BLaER1 treated with 17β-estradiol and CSF1 and Interleukin-3, amounts not matched to agents 10 nM and 100 nM (cell line): ENCODE measurements around the gene CERT1.

ENCODE experiments used
- H3K27ac ChIP-seq, 11 experiments: shearing (Covaris generic); formaldehyde crosslinking; 2 replicates each; pipeline ENCODE4 v1.8.1; 2022
- H3K27me3 ChIP-seq, 11 experiments: shearing (Covaris generic); formaldehyde crosslinking; 2 replicates each; pipeline ENCODE4 v1.8.1; 2022
- H3K36me3 ChIP-seq, 11 experiments: shearing (Covaris generic); formaldehyde crosslinking; 2 replicates each; pipeline ENCODE4 v1.8.1; 2022
- H3K4me1 ChIP-seq, 10 experiments: shearing (Covaris generic); formaldehyde crosslinking; 2 replicates each; pipeline ENCODE4 v1.8.1; 2022
- H3K4me2 ChIP-seq, 11 experiments: shearing (Covaris generic); formaldehyde crosslinking; 2 replicates each; pipeline ENCODE4 v1.8.1; 2022
- H3K4me3 ChIP-seq, 10 experiments: shearing (Covaris generic); formaldehyde crosslinking; 2 replicates each; pipeline ENCODE4 v1.8.1; 2022
- H3K9ac ChIP-seq, 11 experiments: shearing (Covaris generic); formaldehyde crosslinking; 2 replicates each; pipeline ENCODE4 v1.8.1; 2022
- H3K9me3 ChIP-seq, 11 experiments: shearing (Covaris generic); formaldehyde crosslinking; replicated peaks in 1 of 11; 2 replicates each; pipeline ENCODE4 v1.8.1; 2022
- H4K20me1 ChIP-seq, 11 experiments: shearing (Covaris generic); formaldehyde crosslinking; 2 replicates each; pipeline ENCODE4 v1.8.1; 2022
- Cebpa-rat ChIP-seq, 11 experiments: shearing (Covaris generic); IDR thresholded peaks; 2 replicates each; pipeline ENCODE4 v1.8.1; 2022

CERT1 gene

GRCh38 chr5:75368391-75368790, 143.0 kb downstream of the CERT1 start:
- Histone ChIP-seq H4K20me1 (peaks cover 0 to 5% (median 0%) of the 10 kb centered on the region in 11 experiments; a peak in 4 of 22 replicates), H3K4me3 (no peak overlapping the region), H3K27me3 (no peaks in the 10 kb centered on the region), H3K27ac (no peak overlapping the region), H3K36me3 (peaks cover 0 to 52% (median 12%) of the 10 kb centered on the region in 11 experiments; a peak in 14 of 22 replicates), H3K9me3 (no peaks in the 10 kb centered on the region), H3K9ac (no peak overlapping the region), H3K4me2 (no peak overlapping the region), H3K4me1 (no peaks in the 10 kb centered on the region)
- TF ChIP-seq Cebpa-rat (IDR thresholded peaks at IDR 0.05), result no peak

- Histone ChIP-seq H3K9me3 (no peaks in the 10 kb centered on the region), H3K4me1 (no peaks in the 10 kb centered on the region), H4K20me1 (peaks cover 0 to 10% (median 4%) of the 10 kb centered on the region in 11 experiments; a peak in 6 of 22 replicates), H3K27ac (no peak overlapping the region), H3K9ac (no peak overlapping the region), H3K4me2 (no peak overlapping the region), H3K4me3 (no peak overlapping the region), H3K27me3 (no peaks in the 10 kb centered on the region), H3K36me3 (peaks cover 10 to 52% (median 14%) of the 10 kb centered on the region in 11 experiments; a peak in 21 of 22 replicates)
- no peak for TF ChIP-seq Cebpa-rat (IDR thresholded peaks at IDR 0.05)
Observed at GRCh38 chr5:75367401-75367800, 144.0 kb downstream of the CERT1 start.

- no peak overlapping the region for H3K4me3 ChIP-seq
- no peak overlapping the region for H3K27ac ChIP-seq
- H3K36me3 ChIP-seq, result peaks cover 16 to 54% (median 20%) of the 10 kb centered on the region in 11 experiments; a peak in 21 of 22 replicates
- no peaks in the 10 kb centered on the region for H3K9me3 ChIP-seq
- peaks cover 0 to 10% (median 4%) of the 10 kb centered on the region in 11 experiments; a peak in 6 of 22 replicates for H4K20me1 ChIP-seq
- no peaks in the 10 kb centered on the region for H3K27me3 ChIP-seq
- no peak overlapping the region for H3K9ac ChIP-seq
- 0 out of 22 replicates have a peak, but pooled peaks of 1 of the 11 experiments have one; percentile 1 for TF ChIP-seq Cebpa-rat (IDR thresholded peaks at IDR 0.05)
- no peaks in the 10 kb centered on the region for H3K4me1 ChIP-seq
- no peak overlapping the region for H3K4me2 ChIP-seq
Observed at GRCh38 chr5:75366787-75367186, 144.6 kb downstream of the CERT1 start.

GRCh38 chr5:75365740-75366139, 145.7 kb downstream of the CERT1 start:
- H4K20me1 ChIP-seq, result peaks cover 0 to 10% (median 4%) of the 10 kb centered on the region in 11 experiments; a peak in 7 of 22 replicates
- peaks cover 25 to 54% (median 30%) of the 10 kb centered on the region in 11 experiments for H3K36me3 ChIP-seq
- H3K27ac ChIP-seq, result no peak overlapping the region
- H3K27me3 ChIP-seq, result no peaks in the 10 kb centered on the region
- no peaks in the 10 kb centered on the region for H3K9me3 ChIP-seq
- no peak overlapping the region for H3K4me2 ChIP-seq
- H3K4me3 ChIP-seq, result no peak overlapping the region
- no peaks in the 10 kb centered on the region for H3K4me1 ChIP-seq
- no peak for TF ChIP-seq Cebpa-rat (IDR thresholded peaks at IDR 0.05)
- H3K9ac ChIP-seq, result no peak overlapping the region

GRCh38 chr5:75364571-75365280, 146.7 kb downstream of the CERT1 start:
- Histone ChIP-seq H3K27me3 (no peaks in the 10 kb centered on the region), H3K9ac (no peak overlapping the region), H3K4me1 (no peaks in the 10 kb centered on the region), H3K27ac (no peak overlapping the region), H3K4me3 (no peak overlapping the region), H4K20me1 (peaks cover 0 to 10% (median 4%) of the 10 kb centered on the region in 11 experiments; a peak in 7 of 22 replicates), H3K9me3 (no peaks in the 10 kb centered on the region), H3K4me2 (no peak overlapping the region), H3K36me3 (peaks cover 35 to 57% (median 40%) of the 10 kb centered on the region in 11 experiments)
- peak in 2 of 11 experiments; percentile 19 to 37; a peak in 2 of 22 replicates for TF ChIP-seq Cebpa-rat (IDR thresholded peaks at IDR 0.05)

GRCh38 chr5:75363726-75364495, 147.5 kb downstream of the CERT1 start:
- Histone ChIP-seq H3K4me3 (no peak overlapping the region), H3K27me3 (no peaks in the 10 kb centered on the region), H4K20me1 (peaks cover 0 to 10% (median 0%) of the 10 kb centered on the region in 11 experiments; a peak in 6 of 22 replicates), H3K4me1 (no peaks in the 10 kb centered on the region), H3K27ac (no peak overlapping the region), H3K36me3 (peaks cover 42 to 57% (median 48%) of the 10 kb centered on the region in 11 experiments), H3K9me3 (no peaks in the 10 kb centered on the region), H3K9ac (no peak overlapping the region), H3K4me2 (no peak overlapping the region)
- no peak for TF ChIP-seq Cebpa-rat (IDR thresholded peaks at IDR 0.05)

- Histone ChIP-seq H3K4me2 (no peak overlapping the region), H3K9ac (no peak overlapping the region), H3K4me1 (no peaks in the 10 kb centered on the region), H3K36me3 (peaks cover 48 to 58% (median 56%) of the 10 kb centered on the region in 11 experiments), H3K27me3 (no peaks in the 10 kb centered on the region), H3K9me3 (no peaks in the 10 kb centered on the region), H4K20me1 (peaks cover 0 to 10% (median 0%) of the 10 kb centered on the region in 11 experiments; a peak in 6 of 22 replicates), H3K4me3 (no peak overlapping the region), H3K27ac (no peak overlapping the region)
- no peak for TF ChIP-seq Cebpa-rat (IDR thresholded peaks at IDR 0.05)
Observed at GRCh38 chr5:75363111-75363510, 148.3 kb downstream of the CERT1 start.

GRCh38 chr5:75362474-75362975, 148.9 kb downstream of the CERT1 start:
- Histone ChIP-seq H3K9ac (no peak overlapping the region), H3K9me3 (no peaks in the 10 kb centered on the region), H3K4me1 (no peaks in the 10 kb centered on the region), H3K27me3 (no peaks in the 10 kb centered on the region), H3K4me2 (no peak overlapping the region), H3K27ac (no peak overlapping the region), H4K20me1 (peaks cover 0 to 13% (median 0%) of the 10 kb centered on the region in 11 experiments; a peak in 6 of 22 replicates), H3K36me3 (peaks cover 54 to 64% (median 62%) of the 10 kb centered on the region in 11 experiments), H3K4me3 (no peak overlapping the region)
- TF ChIP-seq Cebpa-rat (IDR thresholded peaks at IDR 0.05), result no peak

- H3K27me3 ChIP-seq, result no peaks in the 10 kb centered on the region
- no peak for TF ChIP-seq Cebpa-rat (IDR thresholded peaks at IDR 0.05)
- no peak overlapping the region for H3K9ac ChIP-seq
- H3K4me3 ChIP-seq, result no peak overlapping the region
- no peak overlapping the region for H3K4me2 ChIP-seq
- no peak overlapping the region for H3K27ac ChIP-seq
- peaks cover 66 to 76% (median 74%) of the 10 kb centered on the region in 11 experiments for H3K36me3 ChIP-seq
- peaks cover 0 to 16% (median 0%) of the 10 kb centered on the region in 11 experiments; a peak in 6 of 22 replicates for H4K20me1 ChIP-seq
- H3K9me3 ChIP-seq, result no peaks in the 10 kb centered on the region
- H3K4me1 ChIP-seq, result no peaks in the 10 kb centered on the region
Observed at GRCh38 chr5:75361310-75361709, 150.1 kb downstream of the CERT1 start.
